Ramos (cell line): ENCODE measurements around the gene GGT5.
"Not testable (repeated sequence)": the region's sequence is repeated elsewhere in the genome, so short reads cannot be mapped to it uniquely, and the experiment has no call there.

ENCODE experiments used
- in situ Hi-C: fragments of 300-500 bp; cut with MboI; formaldehyde crosslinking; loops from one replicate; pipeline ENCODE4 v1.14.3; 2022; ENCODE audit warnings: low sequenced_read_pairs; ENCODE audit not compliant: unreplicated experiment

GGT5 gene

DNA sequence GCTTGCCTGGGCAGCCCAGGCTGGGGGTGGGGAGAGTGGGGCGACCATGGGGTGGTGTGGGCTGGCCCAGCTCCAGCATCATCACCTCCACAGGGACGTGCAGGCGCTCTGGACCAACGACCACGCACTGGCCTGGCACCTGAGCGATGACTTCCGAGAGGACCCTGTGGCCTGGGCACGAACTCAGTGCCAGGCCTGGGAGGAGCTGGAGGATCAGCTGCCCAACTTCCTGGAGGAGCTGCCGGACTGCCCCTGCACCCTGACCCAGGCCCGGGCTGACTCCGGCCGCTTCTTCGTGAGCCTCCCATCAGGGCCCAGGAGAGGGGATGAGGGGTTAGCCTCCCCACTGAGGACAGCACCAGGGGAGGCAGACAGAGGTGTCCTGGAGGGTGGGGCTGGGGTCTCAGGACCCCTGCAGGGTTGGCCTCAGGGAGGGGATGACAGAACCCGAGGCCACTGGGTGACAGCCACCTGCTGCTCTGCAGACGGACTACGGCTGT, 59.8 kb downstream of the GGT5 start:
- in situ Hi-C loops: no loop called here

DNA sequence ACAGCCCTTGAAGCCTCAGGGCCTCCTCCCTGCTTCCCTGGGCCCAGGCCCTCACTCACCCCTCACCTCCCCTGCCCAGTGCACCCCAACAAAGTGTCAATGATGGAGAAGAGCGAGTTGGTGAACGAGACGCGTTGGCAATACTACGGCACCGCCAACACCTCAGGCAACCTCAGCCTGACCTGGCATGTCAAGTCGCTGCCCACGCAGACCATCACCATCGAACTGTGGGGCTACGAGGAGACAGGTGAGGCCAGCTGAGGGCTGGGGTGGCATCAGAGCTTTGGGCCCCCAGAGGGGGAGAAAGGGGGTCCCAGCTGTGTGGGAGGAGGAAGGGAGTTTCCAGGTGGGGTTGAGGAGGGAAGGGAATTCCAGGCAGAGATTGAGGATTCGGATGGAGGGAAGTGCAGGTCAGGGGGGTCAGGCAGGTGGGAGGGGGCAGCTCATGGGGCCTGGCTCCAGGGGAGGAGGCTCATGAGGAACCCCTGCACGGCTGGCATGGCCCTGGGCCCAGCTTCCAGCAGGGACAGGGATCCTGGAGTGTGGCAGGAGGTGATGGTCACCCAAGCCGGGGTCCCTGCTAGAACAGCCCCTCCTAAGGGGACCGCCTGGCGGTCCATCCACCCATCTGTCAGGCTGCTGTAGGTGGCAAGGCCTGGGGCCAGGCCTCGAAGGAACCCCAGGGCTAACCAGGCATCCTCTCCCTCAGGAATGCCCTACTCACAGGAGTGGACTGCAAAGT, 60.7 kb downstream of the GGT5 start:
- in situ Hi-C loops: no loop called here

- in situ Hi-C loops: no loop called here
Observed at GRCh38 chr22:24183321-24184031, 61.4 kb downstream of the GGT5 start.

DNA sequence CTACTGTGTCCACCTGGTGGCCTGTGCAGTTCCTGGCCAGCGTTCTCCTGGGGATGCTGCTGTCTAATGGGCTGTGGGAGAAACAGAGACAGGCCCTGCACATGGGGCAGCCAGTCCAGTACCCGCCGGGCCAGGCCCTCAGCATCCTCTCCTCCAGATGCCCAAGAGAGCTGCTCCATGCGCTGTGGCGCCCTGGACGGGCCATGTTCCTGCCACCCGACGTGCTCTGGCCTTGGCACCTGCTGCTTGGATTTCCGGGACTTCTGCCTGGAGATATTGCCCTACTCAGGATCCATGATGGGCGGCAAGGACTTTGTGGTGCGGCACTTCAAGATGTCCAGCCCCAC, 62.0 kb downstream of the GGT5 start:
- in situ Hi-C loops: not testable (repeated sequence)

DNA sequence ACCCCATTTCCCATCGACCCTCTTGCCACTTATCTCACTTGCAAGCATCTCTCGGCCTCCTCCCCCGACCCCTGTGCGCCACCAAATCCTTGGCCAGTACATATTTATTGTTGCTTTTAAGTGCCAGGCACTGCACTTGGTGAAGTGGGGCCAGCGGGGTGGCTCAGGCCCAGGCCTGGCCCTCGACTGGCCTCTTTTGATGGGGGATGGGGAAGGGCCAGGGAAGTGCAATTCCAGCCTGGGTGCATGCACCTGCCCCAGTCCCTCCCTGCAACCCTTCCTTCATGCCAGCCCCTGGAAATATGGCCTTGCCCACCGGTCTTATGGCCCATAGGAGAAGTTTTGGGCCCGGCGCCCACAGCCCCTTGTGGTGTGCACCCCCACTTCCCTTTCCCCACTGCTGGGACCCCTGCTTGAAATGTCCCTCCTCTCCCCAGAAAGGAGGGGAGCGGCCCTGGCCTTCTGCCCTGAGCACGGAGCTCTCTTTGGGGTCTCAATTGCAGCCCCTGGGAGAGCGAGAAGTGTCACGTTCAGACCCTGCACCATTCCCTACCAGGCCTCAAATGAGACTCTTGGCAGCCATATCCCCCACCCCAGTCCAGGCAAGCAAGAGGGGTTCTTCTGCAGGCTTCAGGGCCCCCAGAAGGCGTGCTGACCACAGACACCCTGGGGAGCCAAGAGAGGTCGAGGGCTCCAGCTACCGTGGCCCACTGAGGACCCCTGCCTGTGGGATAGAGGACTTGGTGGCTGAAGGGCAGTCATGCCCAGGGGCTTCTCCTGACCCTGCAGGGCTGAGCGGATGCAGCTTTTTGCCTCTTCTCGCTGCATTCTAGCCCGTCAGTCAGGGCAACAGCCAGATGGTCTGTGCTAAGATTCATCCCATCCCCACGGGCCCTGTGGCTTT, 62.6 kb downstream of the GGT5 start:
- in situ Hi-C loops: no loop called here

DNA sequence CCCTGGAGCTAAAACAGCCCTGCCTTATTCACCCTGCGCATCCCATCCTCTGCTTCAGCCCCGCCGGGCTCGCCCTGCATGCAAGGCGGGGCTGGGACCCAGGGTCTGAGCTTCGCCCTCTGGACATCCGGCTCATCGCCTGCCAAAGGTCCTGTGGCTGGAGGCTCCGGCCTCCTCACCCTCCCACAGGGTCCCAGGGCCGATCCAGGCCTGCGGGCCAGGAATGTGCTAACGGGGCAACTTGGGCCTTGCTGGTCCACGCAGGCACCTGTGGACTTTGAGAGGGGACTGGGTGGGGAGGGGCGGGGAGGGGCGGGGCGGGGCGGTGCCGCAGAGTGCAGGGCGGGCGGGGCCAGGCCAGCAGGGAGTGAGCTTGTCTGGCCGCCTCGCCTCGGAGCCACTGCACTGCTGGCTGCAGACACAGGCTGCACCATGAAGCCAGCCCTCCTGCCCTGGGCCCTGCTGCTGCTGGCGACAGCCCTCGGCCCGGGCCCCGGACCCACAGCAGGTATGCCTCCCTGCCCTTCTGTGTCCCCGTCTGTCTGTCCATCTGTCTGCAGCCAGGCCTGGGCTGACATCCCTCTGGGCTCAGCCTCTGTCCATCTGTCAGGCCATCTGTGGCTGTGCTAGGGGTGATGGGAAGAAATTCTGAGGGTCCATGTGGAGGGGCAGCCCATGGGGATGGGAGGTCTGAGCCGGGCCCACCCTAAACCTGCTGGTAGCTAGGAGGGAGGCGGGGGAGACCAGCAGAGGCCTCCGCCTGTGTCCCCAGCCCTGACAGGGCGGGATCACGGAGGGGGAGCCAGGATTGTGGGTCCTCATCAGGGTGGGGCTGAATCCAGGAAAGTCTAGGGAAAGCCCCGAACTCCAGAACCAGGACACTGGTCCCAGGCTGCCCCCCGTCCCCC, 63.5 kb downstream of the GGT5 start, which contains the start of gene SUSD2:
Gene SUSD2, plus strand, starts transcription at position 400 of the 908 bp plus-strand sequence. Its CDS starts 33 bp downstream, at position 433.
- in situ Hi-C loops: no loop called here

GRCh38 chr22:24180316-24181087, 64.4 kb downstream of the GGT5 start:
- in situ Hi-C loops: no loop called here

DNA sequence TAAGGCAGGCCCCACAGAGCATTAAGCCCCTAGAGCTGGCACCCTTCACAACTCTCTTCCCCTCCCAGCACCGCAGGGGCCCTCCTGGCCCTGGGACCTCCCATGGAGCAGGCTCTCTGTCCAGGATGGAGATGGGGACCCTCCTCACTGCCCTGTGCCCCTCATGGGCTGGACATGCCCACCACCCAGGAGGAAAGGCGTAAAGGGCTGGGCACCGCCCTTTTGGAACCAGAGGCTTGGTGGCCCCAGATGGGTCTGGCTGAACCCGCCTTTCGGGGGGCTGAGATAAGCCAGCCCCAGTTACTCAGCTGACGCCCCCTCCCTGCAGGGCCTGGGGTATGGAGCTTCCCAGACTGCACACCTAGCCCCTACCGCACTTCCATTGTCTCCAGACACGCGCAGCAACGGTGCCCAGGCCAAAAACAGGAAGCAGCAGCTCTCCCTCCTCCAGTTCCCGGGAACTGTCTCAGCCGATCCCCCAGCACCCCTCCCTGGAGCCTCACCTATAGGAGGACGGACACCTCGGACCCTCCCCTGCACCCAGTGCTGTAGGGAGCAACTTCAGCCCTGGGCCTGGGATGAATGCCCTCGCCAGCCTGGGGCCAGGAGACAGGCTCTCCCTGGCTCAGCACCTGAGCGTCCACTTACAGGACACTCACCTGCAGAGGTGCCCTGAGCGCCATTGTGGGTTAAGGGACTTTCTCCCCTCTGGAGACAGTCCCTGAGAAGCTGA, 65.2 kb downstream of the GGT5 start:
- in situ Hi-C loops: no loop called here

DNA sequence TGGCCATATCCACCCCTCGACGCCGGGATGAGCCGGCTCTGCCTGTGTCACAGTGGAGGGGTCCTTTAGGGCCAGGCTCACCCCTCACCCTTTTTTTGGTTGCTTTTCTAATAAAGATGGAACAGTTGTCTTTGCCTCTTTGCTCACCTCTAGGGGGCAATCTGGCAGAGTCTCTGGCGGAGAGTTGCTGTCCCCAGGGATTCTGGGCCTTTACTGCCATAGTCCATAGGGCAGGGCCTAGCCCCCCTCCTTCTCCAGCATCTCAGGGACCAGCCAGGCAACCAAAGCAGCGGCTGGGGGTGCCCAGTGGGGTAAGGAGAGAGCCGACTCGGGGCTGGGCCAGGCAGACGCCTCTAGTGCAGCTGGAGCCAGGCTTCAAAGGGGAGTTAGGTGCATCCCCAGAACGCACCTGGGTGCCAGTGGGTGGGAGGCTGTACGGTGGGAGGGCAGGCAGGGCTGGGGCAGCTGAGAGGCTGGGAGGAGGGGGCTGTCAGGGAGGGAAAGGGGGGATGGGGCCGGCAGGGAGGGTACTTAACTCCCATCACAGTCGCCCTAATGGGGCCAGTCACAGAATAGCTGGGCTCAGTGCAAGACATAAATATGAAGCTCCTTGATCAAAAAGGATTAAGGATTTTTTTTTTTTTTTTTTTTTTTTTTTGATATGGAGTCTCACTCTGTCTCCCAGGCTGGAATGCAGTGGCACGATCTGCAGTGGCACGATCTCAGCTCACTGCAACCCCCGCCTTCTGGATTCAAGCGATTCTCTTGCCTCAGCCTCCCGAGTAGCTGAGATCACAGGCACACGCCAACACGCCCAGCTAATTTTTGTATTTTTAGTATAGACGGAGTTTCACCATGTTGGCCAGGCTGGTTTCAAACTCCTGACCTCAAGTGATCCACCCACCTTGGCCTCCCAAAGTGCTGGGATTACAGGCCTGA, 66.1 kb downstream of the GGT5 start:
- in situ Hi-C loops: no loop called here

GRCh38 chr22:24178021-24178431, 66.9 kb downstream of the GGT5 start:
- in situ Hi-C loops: no loop called here

- in situ Hi-C loops: no loop called here
Observed at GRCh38 chr22:24177456-24177855, 67.4 kb downstream of the GGT5 start.

- in situ Hi-C loops: no loop called here
Observed at GRCh38 chr22:24177045-24177444, 67.8 kb downstream of the GGT5 start.

GRCh38 chr22:24176630-24177029, 68.3 kb downstream of the GGT5 start:
- in situ Hi-C loops: no loop called here

GRCh38 chr22:24176040-24176439, 68.8 kb downstream of the GGT5 start:
- in situ Hi-C loops: no loop called here

GRCh38 chr22:24175160-24175808, 69.6 kb downstream of the GGT5 start:
- in situ Hi-C loops: no loop called here

GRCh38 chr22:24171822-24172221, 73.1 kb downstream of the GGT5 start:
- in situ Hi-C loops: no loop called here

DNA sequence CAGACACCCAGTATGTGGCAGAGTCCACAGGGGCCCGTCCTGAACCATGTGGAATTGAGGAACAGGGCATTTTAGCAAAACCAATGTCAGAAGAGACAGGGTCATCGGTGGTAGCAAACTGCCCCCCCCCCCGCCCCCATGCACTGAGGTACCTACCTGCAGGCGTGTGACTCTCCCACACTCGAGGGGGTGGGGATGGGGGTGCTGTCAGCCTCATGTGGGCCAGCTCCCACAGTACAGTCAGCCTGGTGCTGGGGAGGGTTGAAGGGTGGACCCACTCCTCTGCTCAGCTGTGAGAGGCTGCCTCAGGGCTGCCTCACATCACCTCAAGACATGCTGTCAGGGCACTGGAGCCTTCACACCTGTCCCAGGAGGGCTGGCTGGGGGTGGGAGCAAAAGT, 74.2 kb downstream of the GGT5 start:
- in situ Hi-C loops: no loop called here
